GM12878 (cell line): ENCODE data around the gene FAM222B. TPM values are rescaled to one million over a fixed set of nuclear protein-coding genes. Genes with fewer than 3 reads are reported as not detected.

Source experiments
- ATAC-seq: fragments of 200-7000 bp; cut with Tn5 transposase; 3 replicates; pipeline ENCODE4 v1.9.1; 2020; ENCODE audit warnings: mild to moderate bottlenecking, moderate library complexity
- BruUV-seq: library from RNA; stranded (reverse); fragments of 400-500 nt; replicated peaks from 2 replicates; lab custom pipeline; 2021; lab: Mats Ljungman, UMichigan
- CTCF ChIA-PET: fragments of 300-600 bp; sonication (Branson Sonifier 250); formaldehyde crosslinking; extraction: SDS; loops from one replicate; lab custom pipeline; 2021; ENCODE audit warnings: inconsistent platforms; lab: Yijun Ruan, JAX
- POLR2A ChIA-PET: fragments of 350-600 bp; formaldehyde crosslinking; extraction: SDS; loops from one replicate; lab custom pipeline; 2021; ENCODE audit warnings: inconsistent platforms; lab: Charles Lee
- RAD21 ChIA-PET: fragments of 300-600 bp; sonication (Branson Sonifier 250); formaldehyde crosslinking; loops from one replicate; lab custom pipeline; 2023; ENCODE audit warnings: antibody characterized with exemption; ENCODE audit not compliant: unreplicated experiment; lab: Charles Lee
- SMC1A ChIA-PET: fragments of 300-600 bp; sonication (Branson Sonifier 250); formaldehyde crosslinking; loops from one replicate; lab custom pipeline; 2023; ENCODE audit not compliant: unreplicated experiment, uncharacterized antibody; lab: Charles Lee
- DNase-seq: peaks from one replicate; pipeline ENCODE4 v3.0.0-alpha.2; 2011; ENCODE audit warnings: low read depth, low spot score
- FAIRE-seq: peaks from 3 replicates; lab custom pipeline; 2011; peaks lifted over from hg19 to GRCh38; lab: Jason Lieb, UNC
- H2AFZ ChIP-seq: 2 replicates; pipeline ENCODE4 v1.6.0; 2011; ENCODE audit warnings: low read depth, low read length, control low read depth; ENCODE audit not compliant: control insufficient read depth
- H3K27ac ChIP-seq: 2 replicates; pipeline ENCODE4 v1.5.1; 2011; ENCODE audit warnings: control low read depth; ENCODE audit not compliant: control insufficient read depth, insufficient read depth
- H3K27me3 ChIP-seq, 2 experiments: replicated peaks in 1 of 2; 2 replicates each; pipeline versions ENCODE4 v1.6.0 to v1.6.1; 2011; ENCODE audit warnings: low read length in 1 of 2; ENCODE audit not compliant: control insufficient read depth in 2 of 2, insufficient read depth in 2 of 2
- H3K36me3 ChIP-seq, 2 experiments: 2 replicates each; pipeline ENCODE4 v1.5.1; 2011; ENCODE audit warnings: low read length in 1 of 2; ENCODE audit not compliant: control insufficient read depth in 2 of 2, insufficient read depth in 2 of 2
- H3K4me1 ChIP-seq: 2 replicates; pipeline ENCODE4 v1.6.1; 2011; ENCODE audit warnings: mild to moderate bottlenecking, low read length, moderate library complexity, mixed read lengths; ENCODE audit not compliant: control insufficient read depth, insufficient read depth
- H3K4me2 ChIP-seq: 2 replicates; pipeline ENCODE4 v1.6.0; 2011; ENCODE audit warnings: control low read depth; ENCODE audit not compliant: control insufficient read depth, insufficient read depth
- H3K4me3 ChIP-seq: fragments of 200-600 bp; sonication (generic); 2 replicates; pipeline ENCODE4 v1.5.1; 2016
- H3K79me2 ChIP-seq: 2 replicates; pipeline ENCODE4 v1.6.0; 2011; ENCODE audit warnings: low read length; ENCODE audit not compliant: control insufficient read depth, insufficient read depth
- H3K9ac ChIP-seq: 2 replicates; pipeline ENCODE4 v1.8.0; 2011; ENCODE audit warnings: low read length, control low read depth, mixed read lengths; ENCODE audit not compliant: control insufficient read depth, insufficient read depth
- H3K9me3 ChIP-seq: replicated peaks from 3 replicates; pipeline ENCODE4 v1.5.1; 2011; ENCODE audit warnings: mild to moderate bottlenecking, low read length; ENCODE audit not compliant: control insufficient read depth, insufficient read depth
- H4K20me1 ChIP-seq: 2 replicates; pipeline ENCODE4 v1.6.0; 2011; ENCODE audit not compliant: control insufficient read depth, insufficient read depth
- ATF2 ChIP-seq: IDR thresholded peaks from 2 replicates; pipeline ENCODE4 v1.6.1; 2012; ENCODE audit warnings: low read length, inconsistent platforms
- CBFB ChIP-seq: IDR thresholded peaks from 2 replicates; pipeline ENCODE4 v1.6.1; 2016; ENCODE audit warnings: antibody characterized with exemption, low read depth
- CBX3 ChIP-seq: fragments of 200-600 bp; sonication (generic); IDR thresholded peaks from 2 replicates; pipeline ENCODE4 v1.6.1; 2016; ENCODE audit warnings: low read depth, borderline replicate concordance
- CBX5 ChIP-seq: sonication (generic); IDR thresholded peaks from 2 replicates; pipeline ENCODE4 v1.6.1; 2016; ENCODE audit warnings: low read depth, moderate library complexity, mild to moderate bottlenecking, inconsistent platforms
- ESRRA ChIP-seq: IDR thresholded peaks from 2 replicates; pipeline ENCODE4 v1.6.1; 2012; ENCODE audit warnings: mild to moderate bottlenecking, low read length, improper control_type of control experiment
- GATAD2B ChIP-seq: fragments of 450-650 bp; conservative IDR thresholded peaks from 2 replicates; pipeline ENCODE4 v1.6.1; 2017; ENCODE audit warnings: low read depth, mild to moderate bottlenecking, moderate library complexity
- MEF2A ChIP-seq: IDR thresholded peaks from 2 replicates; pipeline ENCODE4 v1.6.1; 2011; ENCODE audit warnings: low read depth, mild to moderate bottlenecking, low read length, moderate library complexity; ENCODE audit not compliant: insufficient read depth
- MLLT1 ChIP-seq: fragments of 450-650 bp; IDR thresholded peaks from 2 replicates; pipeline ENCODE4 v1.6.1; 2016; ENCODE audit warnings: mild to moderate bottlenecking
- MXI1 ChIP-seq: fragments of 150-350 bp; IDR thresholded peaks from 2 replicates; pipeline ENCODE4 v1.6.1; 2011; ENCODE audit warnings: low read depth, mild to moderate bottlenecking, inconsistent platforms, low read length, improper control_type of control experiment
- POU2F2 ChIP-seq: IDR thresholded peaks from 3 replicates; pipeline ENCODE4 v1.6.1; 2011; ENCODE audit warnings: low read depth, mild to moderate bottlenecking, low read length, borderline replicate concordance
- RCOR1 ChIP-seq: conservative IDR thresholded peaks from 2 replicates; pipeline ENCODE4 v1.6.1; 2012; ENCODE audit warnings: low read depth, low read length, improper control_type of control experiment
- RFX5 ChIP-seq: IDR thresholded peaks from 2 replicates; pipeline ENCODE4 v1.6.1; 2011; ENCODE audit warnings: low read depth, low read length, improper control_type of control experiment
- TBL1XR1 ChIP-seq: IDR thresholded peaks from 2 replicates; pipeline ENCODE4 v1.6.1; 2012; ENCODE audit warnings: low read depth, low read length, improper control_type of control experiment
- ZNF384 ChIP-seq: IDR thresholded peaks from 2 replicates; pipeline ENCODE4 v1.6.1; 2012; ENCODE audit warnings: low read depth, mild to moderate bottlenecking, low read length, improper control_type of control experiment, borderline replicate concordance
- WGBS: methylation state at CpG from one replicate; pipeline ENCODE4 v1.1.6; 2016; ENCODE audit warnings: low lambda C conversion rate; ENCODE audit not compliant: insufficient replicate concordance, insufficient coverage; ENCODE audit errors: missing lambda C conversion rate; 5-methylcytosine and 5-hydroxymethylcytosine counted together
- in situ Hi-C: fragments of 300-500 bp; cut with MboI; formaldehyde crosslinking; loops from 9 replicates; pipeline ENCODE4 v1.14.3; 2018; ENCODE audit warnings: mixed read lengths
- intact Hi-C: fragments of 100-400 bp; cut with micrococcal nuclease; formaldehyde crosslinking; loops from one replicate; pipeline ENCODE4 v1.14.2; 2022; ENCODE audit not compliant: unreplicated experiment
- polyA plus RNA-seq, 11 experiments: library from polyadenylated mRNA; depleted of rRNA in 4 of 11; unstranded in 6 of 11; stranded (reverse) in 5 of 11; fragments of >200 nt; fragmentation: Nextera tagmentation in 4 of 11; fragmentation: Illumina TruSeq in 1 of 11; extraction: Ambion mirVana in 4 of 11; extraction: Trizol in 1 of 11; gene quantifications; 1 replicate in 1 of 11; 2 replicates in 10 of 11; pipeline versions ENCODE4 v1.2.1 to v1.2.3, GENCODE V29; 2011 to 2016; ENCODE audit warnings: inconsistent platforms in 2 of 11, missing spikeins in 2 of 11, low read depth in 1 of 11
- total RNA-seq, 4 experiments: library from RNA; depleted of rRNA in 3 of 4; stranded (reverse); fragments of >200 nt in 3 of 4; fragmentation: Illumina TruSeq in 1 of 4; extraction: Trizol in 1 of 4; gene quantifications; 2 replicates each; pipeline versions ENCODE4 v1.2.1 to v1.2.3, GENCODE V29; 2013 to 2021
- TF ChIP-seq, protein P1 (sequence below): fragments of 450-650 bp; IDR thresholded peaks from 2 replicates; pipeline ENCODE4 v1.6.1; 2017; ENCODE audit warnings: mild to moderate bottlenecking, moderate library complexity
- TF ChIP-seq, protein P2 (sequence below): IDR thresholded peaks from 2 replicates; pipeline ENCODE4 v1.6.1; 2012; ENCODE audit warnings: low read depth, low read length, improper control_type of control experiment

FAM222B gene
- total and polyA plus RNA-seq, 10 of the 15 experiments (the other 5 are each of a cell fraction or from before 2014, with no cell fraction given): 2.8 to 18.3 (median 6.4) TPM

- TF ChIP-seq, protein P1, sequence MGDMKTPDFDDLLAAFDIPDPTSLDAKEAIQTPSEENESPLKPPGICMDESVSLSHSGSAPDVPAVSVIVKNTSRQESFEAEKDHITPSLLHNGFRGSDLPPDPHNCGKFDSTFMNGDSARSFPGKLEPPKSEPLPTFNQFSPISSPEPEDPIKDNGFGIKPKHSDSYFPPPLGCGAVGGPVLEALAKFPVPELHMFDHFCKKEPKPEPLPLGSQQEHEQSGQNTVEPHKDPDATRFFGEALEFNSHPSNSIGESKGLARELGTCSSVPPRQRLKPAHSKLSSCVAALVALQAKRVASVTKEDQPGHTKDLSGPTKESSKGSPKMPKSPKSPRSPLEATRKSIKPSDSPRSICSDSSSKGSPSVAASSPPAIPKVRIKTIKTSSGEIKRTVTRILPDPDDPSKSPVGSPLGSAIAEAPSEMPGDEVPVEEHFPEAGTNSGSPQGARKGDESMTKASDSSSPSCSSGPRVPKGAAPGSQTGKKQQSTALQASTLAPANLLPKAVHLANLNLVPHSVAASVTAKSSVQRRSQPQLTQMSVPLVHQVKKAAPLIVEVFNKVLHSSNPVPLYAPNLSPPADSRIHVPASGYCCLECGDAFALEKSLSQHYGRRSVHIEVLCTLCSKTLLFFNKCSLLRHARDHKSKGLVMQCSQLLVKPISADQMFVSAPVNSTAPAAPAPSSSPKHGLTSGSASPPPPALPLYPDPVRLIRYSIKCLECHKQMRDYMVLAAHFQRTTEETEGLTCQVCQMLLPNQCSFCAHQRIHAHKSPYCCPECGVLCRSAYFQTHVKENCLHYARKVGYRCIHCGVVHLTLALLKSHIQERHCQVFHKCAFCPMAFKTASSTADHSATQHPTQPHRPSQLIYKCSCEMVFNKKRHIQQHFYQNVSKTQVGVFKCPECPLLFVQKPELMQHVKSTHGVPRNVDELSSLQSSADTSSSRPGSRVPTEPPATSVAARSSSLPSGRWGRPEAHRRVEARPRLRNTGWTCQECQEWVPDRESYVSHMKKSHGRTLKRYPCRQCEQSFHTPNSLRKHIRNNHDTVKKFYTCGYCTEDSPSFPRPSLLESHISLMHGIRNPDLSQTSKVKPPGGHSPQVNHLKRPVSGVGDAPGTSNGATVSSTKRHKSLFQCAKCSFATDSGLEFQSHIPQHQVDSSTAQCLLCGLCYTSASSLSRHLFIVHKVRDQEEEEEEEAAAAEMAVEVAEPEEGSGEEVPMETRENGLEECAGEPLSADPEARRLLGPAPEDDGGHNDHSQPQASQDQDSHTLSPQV: no peak
Observed at GRCh38 chr17:28871056-28871579, 28.5 kb upstream of the FAM222B start (continued).

- no peak for TF ChIP-seq ATF2
- TF ChIP-seq CBFB: no peak
- TF ChIP-seq MEF2A: no peak
- TF ChIP-seq RFX5: no peak
- no peak for TF ChIP-seq GATAD2B
- TF ChIP-seq MLLT1: no peak
- TF ChIP-seq ZNF384: no peak
- TF ChIP-seq, protein P2, sequence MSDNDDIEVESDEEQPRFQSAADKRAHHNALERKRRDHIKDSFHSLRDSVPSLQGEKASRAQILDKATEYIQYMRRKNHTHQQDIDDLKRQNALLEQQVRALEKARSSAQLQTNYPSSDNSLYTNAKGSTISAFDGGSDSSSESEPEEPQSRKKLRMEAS: no peak
- TF ChIP-seq POU2F2: no peak
- no peak for TF ChIP-seq CBX3
- TF ChIP-seq TBL1XR1: no peak
- no peak for TF ChIP-seq ESRRA
- TF ChIP-seq CBX5: no peak
- no peak for TF ChIP-seq MXI1
- no peak for TF ChIP-seq RCOR1
- 91% methylated on average over 6 of the region's 7 CpGs for WGBS
- ChIA-PET CTCF (interaction anchor here (1.6 to 1.7 kb wide), 2 partner anchors 116 to 220 kb away, joined by 3 to 4 read pairs; no protein-coding TSS in a partner anchor), SMC1A (interaction anchor here (4.0 kb wide), 1 partner anchor 26 kb away, joined by 19 read pairs; no protein-coding TSS in a partner anchor), RAD21 (interaction anchor here (0.7 to 2.4 kb wide), 2 partner anchors 10 to 25 kb away, joined by 3 to 7 read pairs; no protein-coding TSS in a partner anchor), POLR2A (interaction anchor here (0.7 kb wide), 1 partner anchor 24 kb away, joined by 3 read pairs; the partner anchor contains the start of gene FAM222B)
- no peak overlapping the region for H3K4me3 ChIP-seq
- H3K27me3 ChIP-seq: no peaks in the 10 kb centered on the region
- intact Hi-C loops: no loop called here
- peaks cover 23% of the 10 kb centered on the region for H3K4me1 ChIP-seq
- no peaks in the 10 kb centered on the region for H4K20me1 ChIP-seq
- ATAC-seq: no peak
- H3K79me2 ChIP-seq: no peaks in the 10 kb centered on the region
- H3K4me2 ChIP-seq: no peak overlapping the region
- no peak for DNase-seq
- H2AFZ ChIP-seq: no peak overlapping the region
- in situ Hi-C loops: no loop called here
- no peak for FAIRE-seq
- no peak overlapping the region for H3K27ac ChIP-seq
- no TSS peak for BruUV-seq
- H3K9me3 ChIP-seq: no peaks in the 10 kb centered on the region
- no peak overlapping the region for H3K9ac ChIP-seq
- no peaks in the 10 kb centered on the region for H3K36me3 ChIP-seq
Observed at GRCh38 chr17:28867276-28867675, 24.7 kb upstream of the FAM222B start.
